CD4-positive, CD25-positive, alpha-beta regulatory T cell (primary cell): ENCODE results near the gene CARD10. TPM values are rescaled to one million over a fixed set of nuclear protein-coding genes. Genes with fewer than 3 reads are reported as not detected.

Experiments used
- ATAC-seq, 2 donors: fragments of 150-1000 bp; cut with Tn5 transposase; one replicate each; pipeline ENCODE4 v1.10.0; 2021; ENCODE audit warnings: low read depth in 2 of 2, moderate number of reproducible peaks in 2 of 2, moderate library complexity in 1 of 2
- DNase-seq, 3 donors: peaks; one replicate each; pipeline versions ENCODE4 v3.0.0 to v3.0.0-alpha.2; 2012 to 2022; ENCODE audit warnings: mixed read lengths in 1 of 3
- H3K27ac ChIP-seq: one replicate; pipeline ENCODE4 v1.7.0; 2013; ENCODE audit warnings: mild to moderate bottlenecking, low read length; ENCODE audit not compliant: insufficient read depth, poor library complexity, severe bottlenecking
- H3K27me3 ChIP-seq: one replicate; pipeline ENCODE4 v1.7.0; 2013; ENCODE audit warnings: low read length; ENCODE audit not compliant: control insufficient read depth, insufficient read depth
- H3K36me3 ChIP-seq: one replicate; pipeline ENCODE4 v1.7.0; 2013; ENCODE audit warnings: mild to moderate bottlenecking, low read length, moderate library complexity; ENCODE audit not compliant: control insufficient read depth, insufficient read depth
- H3K4me1 ChIP-seq: 2 replicates; pipeline ENCODE4 v1.7.0; 2013; ENCODE audit warnings: mild to moderate bottlenecking, low read length; ENCODE audit not compliant: insufficient read depth, control insufficient read depth, poor library complexity, severe bottlenecking
- H3K4me3 ChIP-seq: one replicate; pipeline ENCODE4 v1.7.0; 2013; ENCODE audit warnings: low read depth, mild to moderate bottlenecking, low read length, moderate library complexity
- H3K9me3 ChIP-seq, 2 experiments: 1 replicate in 1 of 2; 2 replicates in 1 of 2; pipeline ENCODE4 v1.7.0; 2013; ENCODE audit warnings: low read length in 2 of 2, mild to moderate bottlenecking in 1 of 2, moderate library complexity in 1 of 2; ENCODE audit not compliant: control insufficient read depth in 2 of 2
- H3K27ac Mint-ChIP-seq, 3 donors: one replicate each; pipeline ENCODE4 v1.8.0; 2020 to 2022; ENCODE audit warnings: mild to moderate bottlenecking in 3 of 3, mixed read lengths in 3 of 3, moderate library complexity in 2 of 3
- H3K27me3 Mint-ChIP-seq: one replicate; pipeline ENCODE4 v1.8.0; 2022; ENCODE audit warnings: mild to moderate bottlenecking, mixed read lengths
- H3K36me3 Mint-ChIP-seq: one replicate; pipeline ENCODE4 v1.8.0; 2020; ENCODE audit warnings: mixed read lengths
- H3K4me1 Mint-ChIP-seq, 4 donors: one replicate each; pipeline ENCODE4 v1.8.0; 2020 to 2022; ENCODE audit warnings: mixed read lengths in 4 of 4, mild to moderate bottlenecking in 1 of 4
- H3K4me3 Mint-ChIP-seq, 4 donors: one replicate each; pipeline ENCODE4 v1.8.0; 2020 to 2022; ENCODE audit warnings: mild to moderate bottlenecking in 4 of 4, mixed read lengths in 4 of 4, moderate library complexity in 3 of 4
- H3K9me3 Mint-ChIP-seq, 7 donors: one replicate each; pipeline ENCODE4 v1.8.0; 2020 to 2022; ENCODE audit warnings: mixed read lengths in 7 of 7, mild to moderate bottlenecking in 3 of 7, moderate library complexity in 2 of 7
- polyA plus RNA-seq, 4 donors: library from polyadenylated mRNA; unstranded; fragments of 300-500 nt; fragmentation: Illumina TruSeq; gene quantifications; one replicate each; pipeline ENCODE4 v1.2.3, GENCODE V29; 2021
- total RNA-seq: library from RNA; stranded (reverse); gene quantifications from one replicate; pipeline ENCODE4 v1.2.3, GENCODE V29; 2022

The CARD10 gene
- total and polyA plus RNA-seq, 5 donors from 2014 or later, result not detected

- DNase-seq (no peak), ATAC-seq (no peak)
- H3K4me3 Mint-ChIP-seq, result no peak overlapping the region
- Histone ChIP-seq H3K27ac (no peak overlapping the region), H3K9me3 (no peaks in the 10 kb centered on the region), H3K4me3 (no peak overlapping the region), H3K36me3 (no peaks in the 10 kb centered on the region), H3K27me3 (no peaks in the 10 kb centered on the region), H3K4me1 (peaks cover 2% of the 10 kb centered on the region)
- no peaks in the 10 kb centered on the region for H3K36me3 Mint-ChIP-seq
- H3K9me3 Mint-ChIP-seq, result no peaks in the 10 kb centered on the region
- peaks cover 16% of the 10 kb centered on the region for H3K27me3 Mint-ChIP-seq
- H3K4me1 Mint-ChIP-seq, result peaks cover 0 to 25% (median 6%) of the 10 kb centered on the region in 4 donors
- H3K27ac Mint-ChIP-seq, result no peak overlapping the region
Measured at GRCh38 chr22:37503183-37503683, 16.0 kb downstream of the CARD10 start.

DNA sequence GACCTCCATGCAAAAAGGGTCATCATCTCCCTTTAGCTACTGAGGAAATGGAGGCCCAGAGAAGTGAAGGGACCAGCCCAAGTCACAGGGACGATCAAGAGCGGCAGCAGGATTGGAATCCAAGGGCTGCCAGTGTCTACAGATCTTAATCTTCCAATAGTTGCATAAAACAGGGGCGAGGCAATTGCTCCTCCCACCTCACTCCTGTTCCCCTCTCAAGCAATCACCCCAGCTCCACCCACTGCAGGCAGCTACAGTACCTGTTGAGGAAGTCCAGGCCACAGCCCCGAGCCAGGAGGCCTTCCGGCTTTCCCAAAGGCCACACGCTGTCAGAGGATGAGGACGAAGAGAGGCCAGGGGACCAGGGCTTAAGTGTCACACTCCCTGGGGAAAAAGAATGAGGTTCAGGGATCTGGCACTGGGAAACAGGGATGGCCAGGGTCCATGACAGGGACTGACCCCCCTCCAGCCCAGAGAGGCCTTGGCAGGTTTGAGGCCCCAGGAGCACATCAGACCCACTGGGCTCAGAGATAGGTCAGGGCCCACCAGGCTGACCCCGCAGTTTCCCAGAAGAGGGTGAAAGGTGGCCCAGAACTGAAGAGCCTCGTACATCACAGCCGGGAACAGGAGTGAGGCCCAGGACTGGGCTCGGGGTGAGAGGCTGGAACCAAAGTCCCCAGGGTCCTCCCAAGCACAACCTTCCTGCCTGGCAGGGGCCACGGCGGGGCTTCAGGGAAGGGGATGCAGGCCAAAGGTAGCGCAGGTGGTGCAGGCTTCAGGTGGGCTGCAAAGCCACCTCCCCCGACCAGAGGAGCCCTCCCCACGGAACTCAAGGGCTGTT is 16.7 kb downstream of the CARD10 start:
- peaks cover 11% of the 10 kb centered on the region for H3K27me3 Mint-ChIP-seq
- ATAC-seq, result no peak
- DNase-seq, result no peak
- no peak overlapping the region for H3K4me3 ChIP-seq
- no peak overlapping the region for H3K27ac ChIP-seq
- H3K27ac Mint-ChIP-seq, result peak overlapping the region in 2 of 3 donors; percentile 15 to 39
- H3K9me3 ChIP-seq, result no peaks in the 10 kb centered on the region
- H3K4me1 Mint-ChIP-seq, result peaks cover 0 to 32% (median 6%) of the 10 kb centered on the region in 4 donors
- no peaks in the 10 kb centered on the region for H3K36me3 Mint-ChIP-seq
- H3K9me3 Mint-ChIP-seq, result no peaks in the 10 kb centered on the region
- H3K27me3 ChIP-seq, result no peaks in the 10 kb centered on the region
- no peaks in the 10 kb centered on the region for H3K36me3 ChIP-seq
- H3K4me3 Mint-ChIP-seq, result no peak overlapping the region
- H3K4me1 ChIP-seq, result peaks cover 4% of the 10 kb centered on the region

- H3K27me3 Mint-ChIP-seq, result peaks cover 11% of the 10 kb centered on the region
- H3K4me1 Mint-ChIP-seq, result peaks cover 0 to 32% (median 7%) of the 10 kb centered on the region in 4 donors
- no peaks in the 10 kb centered on the region for H3K27me3 ChIP-seq
- no peaks in the 10 kb centered on the region for H3K9me3 ChIP-seq
- no peaks in the 10 kb centered on the region for H3K36me3 Mint-ChIP-seq
- H3K36me3 ChIP-seq, result no peaks in the 10 kb centered on the region
- no peak for DNase-seq
- no peak overlapping the region for H3K4me3 Mint-ChIP-seq
- peaks cover 4% of the 10 kb centered on the region for H3K4me1 ChIP-seq
- ATAC-seq, result no peak
- no peak overlapping the region for H3K27ac ChIP-seq
- peak overlapping the region; percentile 39 to 74 (median 51) for H3K27ac Mint-ChIP-seq
- no peaks in the 10 kb centered on the region for H3K9me3 Mint-ChIP-seq
- no peak overlapping the region for H3K4me3 ChIP-seq
Measured at GRCh38 chr22:37501610-37502341, 17.4 kb downstream of the CARD10 start.

- Mint-ChIP-seq H3K36me3 (no peaks in the 10 kb centered on the region), H3K27ac (peak overlapping the region in 1 of 3 donors; percentile 39), H3K27me3 (peaks cover 11% of the 10 kb centered on the region), H3K4me3 (peak overlapping the region in 1 of 4 donors; percentile 10), H3K4me1 (peaks cover 0 to 32% (median 7%) of the 10 kb centered on the region in 4 donors), H3K9me3 (no peaks in the 10 kb centered on the region)
- DNase-seq (no peak), ATAC-seq (no peak)
- H3K27ac ChIP-seq, result no peak overlapping the region
- H3K9me3 ChIP-seq, result no peaks in the 10 kb centered on the region
- no peaks in the 10 kb centered on the region for H3K27me3 ChIP-seq
- no peak overlapping the region for H3K4me3 ChIP-seq
- peaks cover 4% of the 10 kb centered on the region for H3K4me1 ChIP-seq
- H3K36me3 ChIP-seq, result no peaks in the 10 kb centered on the region
Measured at GRCh38 chr22:37500745-37501609, 18.2 kb downstream of the CARD10 start.

DNA sequence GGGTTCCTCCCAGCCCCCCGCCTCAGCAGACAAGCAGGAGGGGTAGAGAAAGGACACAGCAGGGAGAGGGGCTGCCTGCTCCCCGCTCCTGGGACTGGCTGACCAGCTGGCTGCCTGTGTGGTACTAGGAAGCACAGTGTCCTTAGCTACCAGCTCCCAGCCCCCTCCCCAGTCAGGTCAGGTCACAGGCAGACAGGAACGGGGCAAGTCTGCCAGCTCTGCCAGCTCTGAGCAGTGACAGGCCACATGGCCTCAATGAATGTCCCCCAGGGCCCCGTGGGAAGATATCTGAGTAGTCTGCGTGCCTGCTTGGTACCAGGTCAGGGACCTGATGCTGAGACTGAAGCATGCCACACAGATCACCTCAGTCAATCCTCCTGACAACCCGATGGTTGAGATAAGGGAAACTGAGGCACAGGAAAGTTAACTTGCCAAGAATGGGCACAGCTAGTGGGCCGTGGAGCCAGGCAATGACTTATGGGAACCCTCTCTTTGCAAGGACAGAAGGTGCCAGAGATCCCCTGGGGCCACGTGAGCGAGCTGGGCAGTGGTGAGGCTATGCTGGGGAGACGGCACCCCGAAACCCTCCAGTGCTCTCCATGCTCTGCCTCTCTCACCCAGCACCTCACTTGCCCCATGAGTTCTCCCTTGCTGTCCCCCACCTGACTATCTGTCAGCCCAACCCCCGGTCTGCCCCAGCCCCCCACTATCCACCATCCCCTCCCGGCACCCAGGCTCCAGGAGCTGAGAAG is 19.2 kb downstream of the CARD10 start:
- Mint-ChIP-seq H3K9me3 (no peaks in the 10 kb centered on the region), H3K27ac (peak overlapping the region in 1 of 3 donors; percentile 36), H3K36me3 (no peaks in the 10 kb centered on the region), H3K4me3 (no peak overlapping the region), H3K4me1 (peaks cover 0 to 32% (median 7%) of the 10 kb centered on the region in 4 donors), H3K27me3 (peaks cover 11% of the 10 kb centered on the region)
- Histone ChIP-seq H3K27me3 (no peaks in the 10 kb centered on the region), H3K4me3 (no peak overlapping the region), H3K9me3 (no peaks in the 10 kb centered on the region), H3K4me1 (peaks cover 4% of the 10 kb centered on the region), H3K36me3 (no peaks in the 10 kb centered on the region), H3K27ac (no peak overlapping the region)
- ATAC-seq (no peak), DNase-seq (no peak)

DNA sequence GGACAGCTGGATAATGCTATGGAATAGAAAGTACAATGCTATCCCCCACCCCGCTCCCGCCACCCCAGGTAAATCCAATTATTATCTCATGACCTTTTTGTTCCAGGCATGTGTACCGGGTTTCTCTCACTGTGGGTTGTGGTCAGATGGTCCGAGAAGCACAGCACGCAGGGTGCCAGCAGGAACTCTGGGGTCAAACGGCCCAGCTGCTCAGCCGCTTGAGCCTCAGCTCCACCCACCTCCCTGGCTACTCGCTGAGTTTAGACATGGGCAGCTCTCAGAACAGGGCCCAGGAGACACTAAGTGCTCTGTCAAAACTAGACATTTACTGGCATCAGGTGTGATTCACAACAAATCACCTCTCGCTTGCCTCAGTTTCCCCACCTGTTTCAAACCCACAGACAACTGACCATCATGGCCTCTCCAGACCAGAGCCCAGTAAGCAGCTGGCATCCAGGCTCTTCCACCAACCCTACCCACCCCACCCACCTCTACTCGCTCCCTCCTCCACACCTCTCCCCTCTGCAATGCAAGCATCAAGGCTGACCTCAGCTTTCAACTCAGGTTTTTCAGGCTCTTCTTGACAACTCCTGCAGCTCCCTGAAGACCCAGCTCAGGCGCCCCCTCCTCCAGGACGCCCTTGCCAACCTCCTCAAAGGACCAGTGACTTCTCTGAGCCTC is 20.0 kb downstream of the CARD10 start:
- Histone ChIP-seq H3K36me3 (no peaks in the 10 kb centered on the region), H3K27me3 (no peaks in the 10 kb centered on the region), H3K4me1 (peaks cover 4% of the 10 kb centered on the region), H3K9me3 (no peaks in the 10 kb centered on the region), H3K4me3 (no peak overlapping the region), H3K27ac (no peak overlapping the region)
- no peak for DNase-seq
- H3K27ac Mint-ChIP-seq, result peak overlapping the region in 1 of 3 donors; percentile 32
- H3K4me1 Mint-ChIP-seq, result peaks cover 0 to 32% (median 7%) of the 10 kb centered on the region in 4 donors
- H3K27me3 Mint-ChIP-seq, result peaks cover 11% of the 10 kb centered on the region
- no peak for ATAC-seq
- H3K36me3 Mint-ChIP-seq, result no peaks in the 10 kb centered on the region
- peak overlapping the region in 1 of 4 donors; percentile 78 for H3K4me3 Mint-ChIP-seq
- no peaks in the 10 kb centered on the region for H3K9me3 Mint-ChIP-seq
